GM18907 (cell line): ENCODE results near the gene SYNE2.
"Not testable (repeated sequence)": the region's sequence is repeated elsewhere in the genome, so short reads cannot be mapped to it uniquely, and the experiment has no call there.

Source experiments
- ATAC-seq: cut with Tn5 transposase; IDR thresholded peaks from one replicate; pipeline ENCODE4 v1.9.1; 2021; ENCODE audit warnings: mild to moderate bottlenecking, moderate library complexity; ENCODE audit not compliant: unreplicated experiment

Gene SYNE2

GRCh38 chr14:64000749-64001148 lies 147.9 kb downstream of the SYNE2 start:
- no peak for ATAC-seq

GRCh38 chr14:64005822-64006221 lies 153.0 kb downstream of the SYNE2 start:
- no peak for ATAC-seq

- no peak for ATAC-seq
Measured at GRCh38 chr14:64008016-64008415, 155.2 kb downstream of the SYNE2 start.

GRCh38 chr14:64012003-64012402 lies 159.2 kb downstream of the SYNE2 start:
- no peak for ATAC-seq

GRCh38 chr14:64012720-64013119 lies 159.9 kb downstream of the SYNE2 start:
- no peak for ATAC-seq

GRCh38 chr14:64025479-64025878 lies 172.7 kb downstream of the SYNE2 start:
- no peak for ATAC-seq

- no peak for ATAC-seq
Measured at GRCh38 chr14:64026600-64026999, 173.8 kb downstream of the SYNE2 start.

GRCh38 chr14:64035143-64035542 lies 182.3 kb downstream of the SYNE2 start:
- ATAC-seq = no peak

GRCh38 chr14:64037869-64038745 lies 185.3 kb downstream of the SYNE2 start:
- not testable (repeated sequence) for ATAC-seq

GRCh38 chr14:64038841-64039542 lies 186.2 kb downstream of the SYNE2 start:
- no peak for ATAC-seq

GRCh38 chr14:64040044-64040443 lies 187.2 kb downstream of the SYNE2 start:
- ATAC-seq = no peak

GRCh38 chr14:64043296-64043695 lies 190.5 kb downstream of the SYNE2 start:
- not testable (repeated sequence) for ATAC-seq

- no peak for ATAC-seq
Measured at GRCh38 chr14:64045091-64045490, 192.3 kb downstream of the SYNE2 start.

GRCh38 chr14:64049616-64050381 lies 197.0 kb downstream of the SYNE2 start:
- ATAC-seq = no peak

- no peak for ATAC-seq
Measured at GRCh38 chr14:64053694-64054669, 201.2 kb downstream of the SYNE2 start.

GRCh38 chr14:64059454-64060198 lies 206.8 kb downstream of the SYNE2 start:
- no peak for ATAC-seq

GRCh38 chr14:64060199-64060545 lies 207.4 kb downstream of the SYNE2 start:
- ATAC-seq = no peak

- ATAC-seq = no peak
Measured at GRCh38 chr14:64060648-64061096, 207.9 kb downstream of the SYNE2 start.

GRCh38 chr14:64061115-64061514 lies 208.3 kb downstream of the SYNE2 start:
- no peak for ATAC-seq

- no peak for ATAC-seq
Measured at GRCh38 chr14:64061706-64062105, 208.9 kb downstream of the SYNE2 start.
